GM19328 (cell line): Measurements from ENCODE around the gene MSH3.
"Not testable (repeated sequence)": the region's sequence is repeated elsewhere in the genome, so short reads cannot be mapped to it uniquely, and the experiment has no call there.

ENCODE experiments used
- ATAC-seq: cut with Tn5 transposase; IDR thresholded peaks from one replicate; pipeline ENCODE4 v1.9.1; 2021; ENCODE audit warnings: mild to moderate bottlenecking, moderate library complexity; ENCODE audit not compliant: unreplicated experiment

MSH3 gene

GRCh38 chr5:80752427-80752826 lies 98.0 kb downstream of the MSH3 start:
- no peak for ATAC-seq

- no peak for ATAC-seq
Observed at GRCh38 chr5:80753712-80754111, 99.3 kb downstream of the MSH3 start.

GRCh38 chr5:80754900-80755299 lies 100.4 kb downstream of the MSH3 start:
- ATAC-seq = peak; percentile 41

GRCh38 chr5:80755626-80756025 lies 101.2 kb downstream of the MSH3 start:
- peak; percentile 97 for ATAC-seq

- no peak for ATAC-seq
Observed at GRCh38 chr5:80756292-80756691, 101.8 kb downstream of the MSH3 start.

- no peak for ATAC-seq
Observed at GRCh38 chr5:80757290-80757689, 102.8 kb downstream of the MSH3 start.

- no peak for ATAC-seq
Observed at GRCh38 chr5:80759866-80760577, 105.6 kb downstream of the MSH3 start.

GRCh38 chr5:80760680-80761079 lies 106.2 kb downstream of the MSH3 start:
- ATAC-seq = no peak

GRCh38 chr5:80761176-80761575 lies 106.7 kb downstream of the MSH3 start:
- no peak for ATAC-seq

- ATAC-seq = no peak
Observed at GRCh38 chr5:80761966-80762365, 107.5 kb downstream of the MSH3 start.

- no peak for ATAC-seq
Observed at GRCh38 chr5:80762573-80762972, 108.1 kb downstream of the MSH3 start.

GRCh38 chr5:80763211-80763610 lies 108.8 kb downstream of the MSH3 start:
- no peak for ATAC-seq

- no peak for ATAC-seq
Observed at GRCh38 chr5:80763873-80764647, 109.6 kb downstream of the MSH3 start.

- no peak for ATAC-seq
Observed at GRCh38 chr5:80764786-80765185, 110.3 kb downstream of the MSH3 start.

- ATAC-seq = no peak
Observed at GRCh38 chr5:80777347-80778287, 123.2 kb downstream of the MSH3 start.

GRCh38 chr5:80780024-80780423 lies 125.6 kb downstream of the MSH3 start:
- ATAC-seq = no peak

- no peak for ATAC-seq
Observed at GRCh38 chr5:80780761-80781285, 126.4 kb downstream of the MSH3 start.

- no peak for ATAC-seq
Observed at GRCh38 chr5:80781356-80781755, 126.9 kb downstream of the MSH3 start.

GRCh38 chr5:80782626-80783025 lies 128.2 kb downstream of the MSH3 start:
- no peak for ATAC-seq

GRCh38 chr5:80783751-80784150 lies 129.3 kb downstream of the MSH3 start:
- not testable (repeated sequence) for ATAC-seq

- no peak for ATAC-seq
Observed at GRCh38 chr5:80784451-80784850, 130.0 kb downstream of the MSH3 start.
